Measurements from ENCODE around the gene FBXO17. TPM values are rescaled to one million over a fixed set of nuclear protein-coding genes. Genes with fewer than 3 reads are reported as not detected.

The FBXO17 gene
- total RNA-seq, 4 donors from 2014 or later, result 12.6 to 88.7 (median 53.1) TPM

- TF ChIP-seq CTCF (IDR thresholded peaks at IDR 0.05; ENCODE audit: low read depth), result no peak
Observed at GRCh38 chr19:39008137-39008536, 32.6 kb upstream of the FBXO17 start.

- TF ChIP-seq CTCF (IDR thresholded peaks at IDR 0.05; ENCODE audit: low read depth), result no peak
Observed at GRCh38 chr19:39007096-39007495, 31.6 kb upstream of the FBXO17 start.

- TF ChIP-seq CTCF (IDR thresholded peaks at IDR 0.05; ENCODE audit: low read depth), result no peak
Observed at GRCh38 chr19:39004403-39004802, 28.9 kb upstream of the FBXO17 start.

GRCh38 chr19:39003796-39004195 lies 28.3 kb upstream of the FBXO17 start:
- no peak for TF ChIP-seq CTCF (IDR thresholded peaks at IDR 0.05; ENCODE audit: low read depth)

GRCh38 chr19:39003188-39003587 lies 27.6 kb upstream of the FBXO17 start:
- TF ChIP-seq CTCF (IDR thresholded peaks at IDR 0.05; ENCODE audit: low read depth), result no peak

- TF ChIP-seq CTCF (IDR thresholded peaks at IDR 0.05; ENCODE audit: low read depth), result no peak
Observed at GRCh38 chr19:39001041-39001440, 25.5 kb upstream of the FBXO17 start.

GRCh38 chr19:38993271-38993670 lies 17.7 kb upstream of the FBXO17 start:
- no peak for TF ChIP-seq CTCF (IDR thresholded peaks at IDR 0.05; ENCODE audit: low read depth)
